ENCODE measurements around the gene DEAF1. TPM values are rescaled to one million over a fixed set of nuclear protein-coding genes. Genes with fewer than 3 reads are reported as not detected.

The DEAF1 gene
- total and polyA plus RNA-seq, 2 of the 13 experiments (the other 11 are each of a cell fraction or from before 2014, with no cell fraction given): 22.3 to 29.6 TPM

DNA sequence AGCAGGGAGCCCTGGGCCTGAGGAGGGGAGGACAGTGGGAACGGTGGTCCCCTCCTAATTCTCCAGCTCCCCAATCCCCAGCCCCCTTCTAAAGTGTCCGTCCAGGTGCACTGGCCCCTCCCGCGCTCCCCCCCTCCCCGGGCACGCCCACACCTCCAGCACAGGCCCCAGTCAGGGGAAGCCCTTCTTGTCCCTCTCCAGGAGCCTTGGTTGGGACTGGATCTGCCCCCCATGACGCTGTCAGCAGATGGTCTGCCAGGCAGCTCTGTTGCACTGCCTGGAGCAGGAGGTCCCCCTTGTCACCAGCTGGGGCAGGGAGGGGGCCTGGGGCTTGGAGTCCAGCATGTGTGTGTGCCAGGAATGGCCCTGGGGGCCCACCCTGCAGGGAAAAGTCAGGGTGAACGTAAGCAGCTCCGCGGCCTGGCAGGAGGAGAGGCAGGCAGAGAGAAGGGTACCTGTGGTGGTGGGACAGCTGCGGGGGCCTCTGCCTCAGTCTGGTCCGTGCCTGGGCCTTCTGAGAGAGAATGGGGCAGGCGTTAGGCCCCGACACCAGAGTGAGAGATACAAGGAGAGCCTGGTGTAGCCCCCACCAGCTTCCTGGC, 80.9 kb downstream of the DEAF1 start:
- in situ Hi-C loops (cut with HindIII; ENCODE audit: extremely low pct_ligation_motif_present, low pct_unique_long_range_greater_than_20kb): no loop called here
- Histone ChIP-seq H3K27me3 (ENCODE audit: control insufficient read depth in 1 of 2, insufficient read depth in 2 of 2, low read length in 2 of 2) (no peaks in the 10 kb centered on the region), H3K4me2 (ENCODE audit: low read depth, low read length) (no peak overlapping the region), H3K27ac (ENCODE audit: extremely low read length, insufficient read depth, low read length) (no peak overlapping the region), H2AFZ (ENCODE audit: low read length) (no peak overlapping the region), H3K79me2 (ENCODE audit: insufficient read depth, low read length) (no peaks in the 10 kb centered on the region), H3K4me3 (replicated peaks in 1 of 3; ENCODE audit: insufficient read depth in 1 of 3, low read depth in 2 of 3, low read length in 3 of 3) (no peak overlapping the region), H4K20me1 (ENCODE audit: insufficient read depth, low read length) (peaks cover 3% of the 10 kb centered on the region; the same call in 1 of the 2 replicates), H3K4me1 (ENCODE audit: insufficient read depth, low read length) (no peaks in the 10 kb centered on the region), H3K36me3 (replicated peaks in 1 of 2; ENCODE audit: control insufficient read depth in 1 of 2, insufficient read depth in 2 of 2, low read length in 2 of 2) (peaks cover 31 to 53% of the 10 kb centered on the region in 2 experiments; a peak in 4 of 5 replicates), H3K9me3 (ENCODE audit: low read length) (no peaks in the 10 kb centered on the region), H3K9ac (ENCODE audit: insufficient read depth, low read depth, low read length) (no peak overlapping the region)
- FAIRE-seq (no peak), ATAC-seq (no peak; the same call in 2 of the 3 replicates), DNase-seq (ENCODE audit: low spot score) (no peak)
- intact Hi-C loops (cut with micrococcal nuclease; ENCODE audit: unreplicated experiment): loop anchor here (10.0 kb wide), 1 partner anchor 59 kb away; no protein-coding TSS in a partner anchor
- POLR2A ChIA-PET: interaction anchor here (1.0 kb wide), 1 partner anchor 9 kb away, joined by 3 read pairs; no protein-coding TSS in a partner anchor
- TF ChIP-seq ZNF562 (CRISPR knock-in tag; IDR thresholded peaks at IDR 0.05; ENCODE audit: borderline replicate concordance): no peak
- no peak for TF ChIP-seq ZNF326 (CRISPR knock-in tag; IDR thresholded peaks at IDR 0.05; ENCODE audit: borderline replicate concordance)
- no peak for TF ChIP-seq NFRKB (IDR thresholded peaks at IDR 0.05)
- TF ChIP-seq, protein P1, sequence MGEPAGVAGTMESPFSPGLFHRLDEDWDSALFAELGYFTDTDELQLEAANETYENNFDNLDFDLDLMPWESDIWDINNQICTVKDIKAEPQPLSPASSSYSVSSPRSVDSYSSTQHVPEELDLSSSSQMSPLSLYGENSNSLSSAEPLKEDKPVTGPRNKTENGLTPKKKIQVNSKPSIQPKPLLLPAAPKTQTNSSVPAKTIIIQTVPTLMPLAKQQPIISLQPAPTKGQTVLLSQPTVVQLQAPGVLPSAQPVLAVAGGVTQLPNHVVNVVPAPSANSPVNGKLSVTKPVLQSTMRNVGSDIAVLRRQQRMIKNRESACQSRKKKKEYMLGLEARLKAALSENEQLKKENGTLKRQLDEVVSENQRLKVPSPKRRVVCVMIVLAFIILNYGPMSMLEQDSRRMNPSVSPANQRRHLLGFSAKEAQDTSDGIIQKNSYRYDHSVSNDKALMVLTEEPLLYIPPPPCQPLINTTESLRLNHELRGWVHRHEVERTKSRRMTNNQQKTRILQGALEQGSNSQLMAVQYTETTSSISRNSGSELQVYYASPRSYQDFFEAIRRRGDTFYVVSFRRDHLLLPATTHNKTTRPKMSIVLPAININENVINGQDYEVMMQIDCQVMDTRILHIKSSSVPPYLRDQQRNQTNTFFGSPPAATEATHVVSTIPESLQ (CRISPR knock-in tag; conservative IDR thresholded peaks at IDR 0.05): no peak
- 96% methylated on average over 14 of the region's 14 CpGs for WGBS (ENCODE audit: low lambda C conversion rate)
- CTCF ChIA-PET (ENCODE audit: low intra/inter-chr PET ratio, low total read pairs): no interaction called here
- BruUV-seq (replicated peaks): no TSS peak

DNA sequence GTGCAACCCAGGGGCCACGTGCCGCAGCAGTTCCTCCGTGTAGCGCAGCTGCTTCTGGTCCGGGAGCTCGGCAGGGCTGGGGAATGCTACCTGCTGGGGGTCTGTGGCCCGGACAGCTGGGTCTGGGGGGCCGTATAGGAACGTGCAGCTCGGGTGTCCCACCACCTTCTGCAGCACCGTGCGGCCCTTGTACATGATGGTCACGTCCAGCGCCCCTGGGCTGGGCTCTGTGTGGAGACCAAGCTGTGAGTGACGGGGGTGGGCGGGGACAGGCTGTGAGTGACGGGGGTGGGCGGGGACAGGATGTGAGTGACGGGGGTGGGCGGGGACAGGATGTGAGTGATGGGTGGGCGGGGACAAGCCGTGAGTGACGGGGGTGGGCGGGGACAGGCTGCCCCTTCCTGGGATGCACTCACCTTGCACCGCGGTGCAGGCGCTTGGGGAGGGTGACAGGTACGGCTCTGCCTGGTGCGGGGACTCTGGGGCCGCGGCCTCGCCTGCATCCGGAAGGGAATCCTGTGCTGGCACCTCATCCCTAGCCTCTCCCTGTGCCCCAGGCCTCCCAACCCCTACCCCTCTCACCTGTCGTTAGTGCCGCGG, 81.6 kb downstream of the DEAF1 start:
- no peak overlapping the region for H3K27ac ChIP-seq (ENCODE audit: extremely low read length, insufficient read depth, low read length)
- DNase-seq (ENCODE audit: low spot score): no peak
- H3K27me3 ChIP-seq (ENCODE audit: control insufficient read depth in 1 of 2, insufficient read depth in 2 of 2, low read length in 2 of 2): no peaks in the 10 kb centered on the region
- no peak overlapping the region for H2AFZ ChIP-seq (ENCODE audit: low read length)
- H3K36me3 ChIP-seq (replicated peaks in 1 of 2; ENCODE audit: control insufficient read depth in 1 of 2, insufficient read depth in 2 of 2, low read length in 2 of 2): peaks cover 31 to 58% of the 10 kb centered on the region in 2 experiments; a peak in 4 of 5 replicates
- CTCF ChIA-PET (ENCODE audit: low intra/inter-chr PET ratio, low total read pairs): no interaction called here
- BruUV-seq (replicated peaks): no TSS peak
- H3K4me1 ChIP-seq (ENCODE audit: insufficient read depth, low read length): no peaks in the 10 kb centered on the region
- no peak overlapping the region for H3K9ac ChIP-seq (ENCODE audit: insufficient read depth, low read depth, low read length)
- intact Hi-C loops (cut with micrococcal nuclease; ENCODE audit: unreplicated experiment) (loop anchor here (10.0 kb wide), 1 partner anchor 59 kb away; no protein-coding TSS in a partner anchor), in situ Hi-C loops (cut with HindIII; ENCODE audit: extremely low pct_ligation_motif_present, low pct_unique_long_range_greater_than_20kb) (no loop called here)
- H3K79me2 ChIP-seq (ENCODE audit: insufficient read depth, low read length): no peaks in the 10 kb centered on the region
- no peak for FAIRE-seq
- no peak overlapping the region for H3K4me2 ChIP-seq (ENCODE audit: low read depth, low read length)
- H3K4me3 ChIP-seq (replicated peaks in 1 of 3; ENCODE audit: insufficient read depth in 1 of 3, low read depth in 2 of 3, low read length in 3 of 3): no peak overlapping the region
- H4K20me1 ChIP-seq (ENCODE audit: insufficient read depth, low read length): peaks cover 3% of the 10 kb centered on the region; the same call in 1 of the 2 replicates
- WGBS (ENCODE audit: low lambda C conversion rate): 89% methylated on average over 35 of the region's 36 CpGs
- ATAC-seq: peak; percentile 8
- POLR2A ChIA-PET: interaction anchor here (1.0 kb wide), 1 partner anchor 10 kb away, joined by 3 read pairs; no protein-coding TSS in a partner anchor
- no peaks in the 10 kb centered on the region for H3K9me3 ChIP-seq (ENCODE audit: low read length)
- TF ChIP-seq AGO2 (optimal IDR thresholded peaks at IDR 0.05; ENCODE audit: low read depth, low read length): peak; percentile 85
- no peak for TF ChIP-seq ZNF350 (CRISPR knock-in tag; IDR thresholded peaks at IDR 0.05; ENCODE audit: borderline replicate concordance, low read depth)
- no peak for TF ChIP-seq BHLHE40 (IDR thresholded peaks at IDR 0.05; ENCODE audit: low read length)
- TF ChIP-seq IKZF1 (IDR thresholded peaks at IDR 0.05): no peak
- TF ChIP-seq, protein P2, sequence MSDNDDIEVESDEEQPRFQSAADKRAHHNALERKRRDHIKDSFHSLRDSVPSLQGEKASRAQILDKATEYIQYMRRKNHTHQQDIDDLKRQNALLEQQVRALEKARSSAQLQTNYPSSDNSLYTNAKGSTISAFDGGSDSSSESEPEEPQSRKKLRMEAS (IDR thresholded peaks at IDR 0.05): no peak
- TF ChIP-seq, protein P3, sequence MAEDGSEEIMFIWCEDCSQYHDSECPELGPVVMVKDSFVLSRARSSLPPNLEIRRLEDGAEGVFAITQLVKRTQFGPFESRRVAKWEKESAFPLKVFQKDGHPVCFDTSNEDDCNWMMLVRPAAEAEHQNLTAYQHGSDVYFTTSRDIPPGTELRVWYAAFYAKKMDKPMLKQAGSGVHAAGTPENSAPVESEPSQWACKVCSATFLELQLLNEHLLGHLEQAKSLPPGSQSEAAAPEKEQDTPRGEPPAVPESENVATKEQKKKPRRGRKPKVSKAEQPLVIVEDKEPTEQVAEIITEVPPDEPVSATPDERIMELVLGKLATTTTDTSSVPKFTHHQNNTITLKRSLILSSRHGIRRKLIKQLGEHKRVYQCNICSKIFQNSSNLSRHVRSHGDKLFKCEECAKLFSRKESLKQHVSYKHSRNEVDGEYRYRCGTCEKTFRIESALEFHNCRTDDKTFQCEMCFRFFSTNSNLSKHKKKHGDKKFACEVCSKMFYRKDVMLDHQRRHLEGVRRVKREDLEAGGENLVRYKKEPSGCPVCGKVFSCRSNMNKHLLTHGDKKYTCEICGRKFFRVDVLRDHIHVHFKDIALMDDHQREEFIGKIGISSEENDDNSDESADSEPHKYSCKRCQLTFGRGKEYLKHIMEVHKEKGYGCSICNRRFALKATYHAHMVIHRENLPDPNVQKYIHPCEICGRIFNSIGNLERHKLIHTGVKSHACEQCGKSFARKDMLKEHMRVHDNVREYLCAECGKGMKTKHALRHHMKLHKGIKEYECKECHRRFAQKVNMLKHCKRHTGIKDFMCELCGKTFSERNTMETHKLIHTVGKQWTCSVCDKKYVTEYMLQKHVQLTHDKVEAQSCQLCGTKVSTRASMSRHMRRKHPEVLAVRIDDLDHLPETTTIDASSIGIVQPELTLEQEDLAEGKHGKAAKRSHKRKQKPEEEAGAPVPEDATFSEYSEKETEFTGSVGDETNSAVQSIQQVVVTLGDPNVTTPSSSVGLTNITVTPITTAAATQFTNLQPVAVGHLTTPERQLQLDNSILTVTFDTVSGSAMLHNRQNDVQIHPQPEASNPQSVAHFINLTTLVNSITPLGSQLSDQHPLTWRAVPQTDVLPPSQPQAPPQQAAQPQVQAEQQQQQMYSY (CRISPR knock-in tag; IDR thresholded peaks at IDR 0.05): no peak
